ENCODE results near the gene BRPF1. TPM values are rescaled to one million over a fixed set of nuclear protein-coding genes. Genes with fewer than 3 reads are reported as not detected.
A peak's percentile ranks its signal among the peaks of the same experiment; 100 is the strongest.

BRPF1 gene
- total RNA-seq, 1 donor from 2014 or later, result 12.1 TPM

DNA sequence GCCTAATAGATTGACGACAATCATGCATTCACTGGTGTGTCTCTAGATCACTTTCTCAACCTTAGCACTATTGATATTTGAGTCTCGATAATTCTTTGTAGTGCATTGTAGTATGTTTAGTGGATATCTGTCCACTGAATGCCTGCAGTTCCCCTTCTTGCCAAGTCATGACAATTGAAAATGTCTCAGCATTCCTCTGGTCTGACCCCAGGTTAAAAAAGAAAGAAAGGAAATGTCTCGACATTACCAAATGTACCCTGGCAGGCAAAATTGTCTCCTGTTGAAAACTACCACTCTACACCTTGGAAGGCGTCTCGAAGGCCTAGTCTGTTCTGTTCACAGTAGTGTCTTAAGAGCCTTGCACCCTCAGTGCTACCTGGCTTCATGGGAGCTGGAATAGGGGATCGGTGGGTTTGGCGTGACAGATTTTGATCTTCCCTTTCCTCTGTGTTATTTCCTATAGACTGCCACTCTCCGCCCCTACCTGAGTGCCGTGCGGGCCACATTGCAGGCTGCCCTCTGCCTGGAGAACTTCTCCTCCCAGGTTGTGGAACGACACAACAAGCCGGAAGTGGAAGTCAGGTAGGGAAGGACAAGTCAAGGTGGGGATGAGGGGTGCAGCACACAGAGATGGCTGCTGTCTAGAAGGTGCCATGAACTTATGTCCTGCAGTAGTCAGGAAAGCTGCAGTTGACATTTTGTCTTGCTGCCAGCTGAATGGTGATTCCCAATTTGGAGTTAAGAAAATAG is 65.8 kb downstream of the BRPF1 start:
- Histone ChIP-seq H3K4me1 (peaks cover 5% of the 10 kb centered on the region), H3K36me3 (peaks cover 11% of the 10 kb centered on the region), H3K27me3 (no peaks in the 10 kb centered on the region), H3F3A (ENCODE audit: low read depth) (peaks cover 31% of the 10 kb centered on the region), H3K4me3 (no peak overlapping the region), H3K79me2 (ENCODE audit: low read depth) (peaks cover 46% of the 10 kb centered on the region), H3K9me3 (ENCODE audit: low read depth) (no peaks in the 10 kb centered on the region), H3K9ac (peak overlapping the region; percentile 35), H3K4me2 (no peak overlapping the region), H4K20me1 (ENCODE audit: low read depth) (peaks cover 14% of the 10 kb centered on the region), H3K27ac (no peak overlapping the region), H2AFZ (replicated peaks) (no peak overlapping the region)
- H3K4me3 Mint-ChIP-seq, result no peak overlapping the region
- peaks cover 14% of the 10 kb centered on the region for H3K4me1 Mint-ChIP-seq
- TF ChIP-seq EZH2 (IDR thresholded peaks at IDR 0.05), result no peak
- TF ChIP-seq, protein P1, sequence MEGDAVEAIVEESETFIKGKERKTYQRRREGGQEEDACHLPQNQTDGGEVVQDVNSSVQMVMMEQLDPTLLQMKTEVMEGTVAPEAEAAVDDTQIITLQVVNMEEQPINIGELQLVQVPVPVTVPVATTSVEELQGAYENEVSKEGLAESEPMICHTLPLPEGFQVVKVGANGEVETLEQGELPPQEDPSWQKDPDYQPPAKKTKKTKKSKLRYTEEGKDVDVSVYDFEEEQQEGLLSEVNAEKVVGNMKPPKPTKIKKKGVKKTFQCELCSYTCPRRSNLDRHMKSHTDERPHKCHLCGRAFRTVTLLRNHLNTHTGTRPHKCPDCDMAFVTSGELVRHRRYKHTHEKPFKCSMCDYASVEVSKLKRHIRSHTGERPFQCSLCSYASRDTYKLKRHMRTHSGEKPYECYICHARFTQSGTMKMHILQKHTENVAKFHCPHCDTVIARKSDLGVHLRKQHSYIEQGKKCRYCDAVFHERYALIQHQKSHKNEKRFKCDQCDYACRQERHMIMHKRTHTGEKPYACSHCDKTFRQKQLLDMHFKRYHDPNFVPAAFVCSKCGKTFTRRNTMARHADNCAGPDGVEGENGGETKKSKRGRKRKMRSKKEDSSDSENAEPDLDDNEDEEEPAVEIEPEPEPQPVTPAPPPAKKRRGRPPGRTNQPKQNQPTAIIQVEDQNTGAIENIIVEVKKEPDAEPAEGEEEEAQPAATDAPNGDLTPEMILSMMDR (IDR thresholded peaks at IDR 0.05), result no peak
- TF ChIP-seq EZH2phosphoT487 (IDR thresholded peaks at IDR 0.05), result no peak
- no peak overlapping the region for H3K27ac Mint-ChIP-seq
- H3K36me3 Mint-ChIP-seq, result peaks cover 19% of the 10 kb centered on the region
- H3K27me3 Mint-ChIP-seq (ENCODE audit: insufficient read depth, low read depth), result peaks cover 10% of the 10 kb centered on the region
- no peak for DNase-seq (ENCODE audit: low spot score)
- no peaks in the 10 kb centered on the region for H3K9me3 Mint-ChIP-seq

Other genes starting within 250 kb of the BRPF1 start
- gene LHFPL4, start 177.9 kb upstream of the BRPF1 start, total RNA-seq (ENCODE audit: low replicate concordance), result 0.32 and 2.7 TPM in 2 replicates
- 22.6 and 41.8 TPM in 2 replicates for gene MTMR14, start 82.2 kb upstream of the BRPF1 start, total RNA-seq (ENCODE audit: low replicate concordance)
- gene CPNE9, start 27.9 kb upstream of the BRPF1 start, total RNA-seq (ENCODE audit: low replicate concordance), result 0.43 TPM in 1 of 2 replicates, not detected in the other
- gene OGG1, start 18.2 kb downstream of the BRPF1 start, total RNA-seq (ENCODE audit: low replicate concordance), result 15.8 and 33.8 TPM in 2 replicates
- gene CAMK1, start 38.2 kb downstream of the BRPF1 start, total RNA-seq (ENCODE audit: low replicate concordance), result 24.9 and 32.4 TPM in 2 replicates
- gene TADA3, start 60.7 kb downstream of the BRPF1 start, total RNA-seq (ENCODE audit: low replicate concordance), result 50.8 and 86.3 TPM in 2 replicates
- 126 and 146 TPM in 2 replicates for gene ARPC4, start 61.3 kb downstream of the BRPF1 start, total RNA-seq (ENCODE audit: low replicate concordance)
- 15.0 and 36.1 TPM in 2 replicates for gene TTLL3, start 78.5 kb downstream of the BRPF1 start, total RNA-seq (ENCODE audit: low replicate concordance)
- 30.5 and 50.2 TPM in 2 replicates for gene RPUSD3, start 112.3 kb downstream of the BRPF1 start, total RNA-seq (ENCODE audit: low replicate concordance)
- gene CIDEC, start 148.5 kb downstream of the BRPF1 start, total RNA-seq (ENCODE audit: low replicate concordance), result not detected in 2 replicates
- 32.7 and 42.1 TPM in 2 replicates for gene JAGN1, start 158.9 kb downstream of the BRPF1 start, total RNA-seq (ENCODE audit: low replicate concordance)
- gene IL17RE, start 171.1 kb downstream of the BRPF1 start, total RNA-seq (ENCODE audit: low replicate concordance), result 0.56 TPM in 1 of 2 replicates, not detected in the other
- 3.1 and 6.5 TPM in 2 replicates for gene IL17RC, start 185.4 kb downstream of the BRPF1 start, total RNA-seq (ENCODE audit: low replicate concordance)
- 14.1 and 28.7 TPM in 2 replicates for gene CRELD1, start 202.1 kb downstream of the BRPF1 start, total RNA-seq (ENCODE audit: low replicate concordance)
- 2.6 and 11.6 TPM in 2 replicates for gene PRRT3, start 220.7 kb downstream of the BRPF1 start, total RNA-seq (ENCODE audit: low replicate concordance)